ENCODE results near the gene TAS2R42. TPM values are rescaled to one million over a fixed set of nuclear protein-coding genes. Genes with fewer than 3 reads are reported as not detected.

The TAS2R42 gene
- total RNA-seq, 1 donor from 2014 or later: not detected

GRCh38 chr12:11174022-11174421 is 12.7 kb downstream of the TAS2R42 start:
- Mint-ChIP-seq H3K9me3 (ENCODE audit: unreplicated experiment) (no peaks in the 10 kb centered on the region), H3K36me3 (ENCODE audit: unreplicated experiment) (peaks cover 5% of the 10 kb centered on the region), H3K27me3 (ENCODE audit: unreplicated experiment) (no peaks in the 10 kb centered on the region), H3K27ac (ENCODE audit: unreplicated experiment) (no peak overlapping the region), H3K4me3 (ENCODE audit: unreplicated experiment) (no peak overlapping the region), H3K4me1 (ENCODE audit: unreplicated experiment) (peaks cover 34% of the 10 kb centered on the region)
- DNase-seq (ENCODE audit: extremely low spot score, unreplicated experiment): no peak
- TF ChIP-seq, protein P1, sequence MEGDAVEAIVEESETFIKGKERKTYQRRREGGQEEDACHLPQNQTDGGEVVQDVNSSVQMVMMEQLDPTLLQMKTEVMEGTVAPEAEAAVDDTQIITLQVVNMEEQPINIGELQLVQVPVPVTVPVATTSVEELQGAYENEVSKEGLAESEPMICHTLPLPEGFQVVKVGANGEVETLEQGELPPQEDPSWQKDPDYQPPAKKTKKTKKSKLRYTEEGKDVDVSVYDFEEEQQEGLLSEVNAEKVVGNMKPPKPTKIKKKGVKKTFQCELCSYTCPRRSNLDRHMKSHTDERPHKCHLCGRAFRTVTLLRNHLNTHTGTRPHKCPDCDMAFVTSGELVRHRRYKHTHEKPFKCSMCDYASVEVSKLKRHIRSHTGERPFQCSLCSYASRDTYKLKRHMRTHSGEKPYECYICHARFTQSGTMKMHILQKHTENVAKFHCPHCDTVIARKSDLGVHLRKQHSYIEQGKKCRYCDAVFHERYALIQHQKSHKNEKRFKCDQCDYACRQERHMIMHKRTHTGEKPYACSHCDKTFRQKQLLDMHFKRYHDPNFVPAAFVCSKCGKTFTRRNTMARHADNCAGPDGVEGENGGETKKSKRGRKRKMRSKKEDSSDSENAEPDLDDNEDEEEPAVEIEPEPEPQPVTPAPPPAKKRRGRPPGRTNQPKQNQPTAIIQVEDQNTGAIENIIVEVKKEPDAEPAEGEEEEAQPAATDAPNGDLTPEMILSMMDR (IDR thresholded peaks at IDR 0.05): no peak

DNA sequence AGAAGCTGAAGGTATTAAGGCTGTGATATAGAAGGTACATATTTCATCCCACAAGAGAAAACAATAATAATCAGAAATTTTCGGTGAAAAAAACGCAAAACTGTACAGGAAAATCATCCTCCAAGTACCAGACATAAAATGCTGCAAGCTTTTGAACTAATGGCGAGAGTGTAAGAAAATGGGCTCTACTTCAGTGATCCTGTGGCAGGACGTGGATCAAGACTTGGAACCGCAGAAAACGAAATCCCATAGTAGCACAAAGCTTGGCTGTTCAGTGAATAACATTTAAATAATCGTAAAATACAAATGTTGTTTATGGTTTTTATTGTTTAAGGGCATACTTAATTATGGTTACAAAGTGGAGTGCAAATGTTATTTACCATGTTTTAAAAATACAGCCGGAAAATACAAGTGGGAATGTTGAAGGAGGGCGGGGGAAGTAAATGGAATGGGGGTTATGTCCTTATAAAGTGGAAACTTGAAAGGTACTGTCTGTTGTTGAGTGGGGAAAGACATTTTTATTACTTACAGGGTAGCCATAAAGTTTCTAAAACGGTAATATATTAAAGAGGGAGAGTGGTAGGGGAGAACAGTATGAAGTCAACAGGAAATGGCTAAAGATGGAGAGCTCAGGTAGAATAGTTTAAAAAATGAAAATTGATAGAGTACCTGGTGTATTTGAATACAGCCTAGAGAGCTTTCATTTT is 14.6 kb downstream of the TAS2R42 start:
- Mint-ChIP-seq H3K27ac (ENCODE audit: unreplicated experiment) (peak overlapping the region; percentile 99), H3K4me1 (ENCODE audit: unreplicated experiment) (peaks cover 46% of the 10 kb centered on the region), H3K27me3 (ENCODE audit: unreplicated experiment) (no peaks in the 10 kb centered on the region), H3K36me3 (ENCODE audit: unreplicated experiment) (peaks cover 5% of the 10 kb centered on the region), H3K4me3 (ENCODE audit: unreplicated experiment) (peak overlapping the region; percentile 90), H3K9me3 (ENCODE audit: unreplicated experiment) (no peaks in the 10 kb centered on the region)
- no peak for DNase-seq (ENCODE audit: extremely low spot score, unreplicated experiment)
- TF ChIP-seq, protein P1 (IDR thresholded peaks at IDR 0.05): no peak

- TF ChIP-seq, protein P1 (IDR thresholded peaks at IDR 0.05): no peak
- Mint-ChIP-seq H3K36me3 (ENCODE audit: unreplicated experiment) (peaks cover 5% of the 10 kb centered on the region), H3K4me3 (ENCODE audit: unreplicated experiment) (peak within 1 kb of the TSS; percentile 90), H3K27me3 (ENCODE audit: unreplicated experiment) (no peaks in the 10 kb centered on the region), H3K9me3 (ENCODE audit: unreplicated experiment) (no peaks in the 10 kb centered on the region), H3K4me1 (ENCODE audit: unreplicated experiment) (peaks cover 47% of the 10 kb centered on the region), H3K27ac (ENCODE audit: unreplicated experiment) (peak within 1 kb of the TSS; percentile 99)
- DNase-seq (ENCODE audit: extremely low spot score, unreplicated experiment): peak; percentile 97
Measured at GRCh38 chr12:11171145-11171968, 15.4 kb downstream of the TAS2R42 start, which contains the start of gene SMIM10L1. TSS of gene SMIM10L1 (plus strand) at chr12:11171194. CDS start at chr12:11171357, 163 bp downstream.

DNA sequence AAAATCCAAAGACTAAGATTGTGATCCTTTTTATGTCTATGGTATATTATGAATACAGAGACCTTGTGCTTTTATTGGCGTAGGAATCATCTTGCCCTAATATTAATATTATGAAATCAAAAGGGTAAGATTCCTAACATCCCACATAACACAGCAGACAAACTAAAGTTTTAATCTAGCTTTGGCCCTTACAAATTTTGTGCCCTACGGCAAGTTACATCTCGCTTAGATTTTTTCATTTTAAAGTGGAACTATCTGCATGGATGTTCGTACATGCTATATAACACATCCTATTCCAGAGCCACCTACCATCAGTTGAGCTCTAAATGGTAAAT is 16.0 kb downstream of the TAS2R42 start:
- peaks cover 47% of the 10 kb centered on the region for H3K4me1 Mint-ChIP-seq (ENCODE audit: unreplicated experiment)
- no peak for DNase-seq (ENCODE audit: extremely low spot score, unreplicated experiment)

More for the DNA sequence above, 16.0 kb downstream of the TAS2R42 start:
- peak overlapping the region; percentile 99 for H3K27ac Mint-ChIP-seq (ENCODE audit: unreplicated experiment)
- TF ChIP-seq, protein P1 (IDR thresholded peaks at IDR 0.05): no peak
- H3K9me3 Mint-ChIP-seq (ENCODE audit: unreplicated experiment): no peaks in the 10 kb centered on the region
- H3K27me3 Mint-ChIP-seq (ENCODE audit: unreplicated experiment): no peaks in the 10 kb centered on the region
- peak overlapping the region; percentile 90 for H3K4me3 Mint-ChIP-seq (ENCODE audit: unreplicated experiment)
- H3K36me3 Mint-ChIP-seq (ENCODE audit: unreplicated experiment): peaks cover 5% of the 10 kb centered on the region
